GM21737 (cell line): ENCODE data around the gene GLIS1.

Source experiments
- ATAC-seq: cut with Tn5 transposase; IDR thresholded peaks from one replicate; pipeline ENCODE4 v1.9.1; 2021; ENCODE audit warnings: mild to moderate bottlenecking, moderate library complexity; ENCODE audit not compliant: unreplicated experiment

GLIS1 gene

DNA sequence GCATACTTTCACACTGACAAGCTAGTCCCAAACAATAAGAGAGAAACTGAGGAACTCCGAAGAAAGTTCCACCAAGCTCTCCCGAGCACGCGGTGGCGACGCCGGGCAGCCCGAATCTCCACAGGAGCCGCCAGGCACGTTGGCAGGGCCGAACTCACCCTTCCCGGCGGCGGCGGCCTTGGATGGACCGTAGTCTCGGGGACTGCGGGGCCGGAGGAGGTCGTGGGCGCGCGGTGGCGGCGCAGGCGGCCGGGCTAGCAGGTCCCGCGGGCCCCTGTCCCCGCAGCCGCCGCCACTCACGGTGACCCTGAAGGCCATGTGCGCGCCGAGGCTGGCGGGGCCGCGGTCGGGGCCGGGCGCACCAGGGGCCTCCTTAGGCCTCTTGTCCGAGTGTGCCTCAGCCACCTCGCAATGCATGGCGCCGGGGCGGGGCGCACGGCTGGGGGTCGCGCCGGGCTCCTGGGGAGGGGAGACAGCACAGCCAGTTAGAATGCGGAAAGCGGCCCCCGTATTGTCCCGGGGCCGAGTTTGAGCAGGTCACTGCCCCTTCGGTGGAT is 1.2 kb downstream of the GLIS1 start:
- ATAC-seq, result no peak

GRCh38 chr1:53736290-53736689 is 2.7 kb downstream of the GLIS1 start:
- no peak for ATAC-seq

DNA sequence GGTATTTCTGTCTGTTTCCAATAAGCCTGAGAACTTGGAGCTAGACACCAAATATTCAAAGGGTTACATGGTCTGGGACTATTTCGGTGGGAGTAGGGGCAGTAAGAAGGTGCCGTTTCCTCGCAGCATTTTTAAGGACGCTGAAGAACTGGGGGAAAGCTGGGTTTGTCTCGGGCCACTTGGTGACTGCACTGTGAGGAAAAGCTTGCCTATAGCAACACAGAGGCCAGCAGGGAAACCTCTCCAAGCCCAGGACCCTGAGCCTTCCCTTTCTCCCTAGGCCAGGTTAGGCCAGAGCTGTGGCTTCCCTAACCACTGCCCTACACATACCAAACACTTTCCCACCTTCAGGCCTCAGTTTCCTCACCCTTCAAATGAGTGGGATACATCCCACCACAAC is 3.3 kb downstream of the GLIS1 start:
- no peak for ATAC-seq

- ATAC-seq, result no peak
Measured at GRCh38 chr1:53735261-53735660, 3.7 kb downstream of the GLIS1 start.

- ATAC-seq, result no peak
Measured at GRCh38 chr1:53734650-53735211, 4.2 kb downstream of the GLIS1 start.

- ATAC-seq, result no peak
Measured at GRCh38 chr1:53733975-53734649, 4.9 kb downstream of the GLIS1 start.

- ATAC-seq, result no peak
Measured at GRCh38 chr1:53733447-53733931, 5.5 kb downstream of the GLIS1 start.

DNA sequence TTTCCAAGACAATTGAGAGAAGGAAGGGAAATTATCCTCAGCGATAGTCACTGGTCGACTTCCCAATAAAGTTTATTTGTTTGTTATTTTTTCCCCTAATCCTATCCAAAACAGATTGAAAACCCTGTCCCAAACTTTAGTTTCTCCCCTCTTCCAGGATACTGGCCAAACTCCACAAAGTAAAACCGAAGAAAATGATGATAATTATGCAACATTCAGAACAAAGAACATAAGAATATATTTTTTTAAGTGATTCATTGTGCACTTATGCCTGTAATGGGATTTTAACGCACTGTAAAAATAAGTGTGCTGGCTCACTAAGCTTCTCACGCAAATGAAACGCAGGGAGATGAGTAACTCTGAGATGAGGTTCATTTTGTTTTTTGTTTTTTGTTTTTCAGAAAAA is 6.0 kb downstream of the GLIS1 start:
- no peak for ATAC-seq

- ATAC-seq, result no peak
Measured at GRCh38 chr1:53732409-53732808, 6.6 kb downstream of the GLIS1 start.

GRCh38 chr1:53731779-53732305 is 7.1 kb downstream of the GLIS1 start:
- ATAC-seq, result no peak

- no peak for ATAC-seq
Measured at GRCh38 chr1:53731043-53731600, 7.8 kb downstream of the GLIS1 start.

DNA sequence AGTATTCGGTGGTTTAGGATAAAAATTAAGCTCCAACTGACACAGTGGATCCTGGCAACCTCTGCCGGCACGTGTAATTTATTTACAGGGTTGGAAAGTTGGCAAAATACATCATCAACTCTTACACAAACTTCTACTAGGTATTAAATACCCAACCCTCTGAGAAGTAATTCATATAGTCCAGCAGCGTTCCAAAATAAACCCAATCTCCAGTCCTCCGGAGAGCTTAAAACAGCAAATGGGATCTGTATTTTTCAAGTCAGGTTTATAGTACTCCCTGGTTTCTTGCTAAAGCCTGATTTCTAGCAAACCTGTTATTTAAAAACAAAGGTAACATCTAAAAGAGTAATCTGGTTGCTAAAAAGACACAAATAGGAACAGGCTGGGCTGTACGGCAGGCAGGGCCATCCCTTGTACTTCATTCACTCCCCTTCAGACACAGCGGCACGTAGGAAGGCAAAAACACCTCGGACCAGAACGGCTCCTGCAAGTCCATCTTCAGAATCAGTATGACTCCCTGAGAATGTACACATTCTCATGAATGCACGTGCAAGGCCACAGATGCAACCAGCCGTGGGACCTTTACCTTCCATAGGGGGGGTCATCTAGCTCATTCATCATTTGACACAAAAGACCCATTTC is 8.6 kb downstream of the GLIS1 start:
- ATAC-seq, result no peak

GRCh38 chr1:53729456-53730223 is 9.3 kb downstream of the GLIS1 start:
- ATAC-seq, result no peak

- ATAC-seq, result no peak
Measured at GRCh38 chr1:53728702-53729455, 10.1 kb downstream of the GLIS1 start.

GRCh38 chr1:53728196-53728595 is 10.8 kb downstream of the GLIS1 start:
- ATAC-seq, result no peak

DNA sequence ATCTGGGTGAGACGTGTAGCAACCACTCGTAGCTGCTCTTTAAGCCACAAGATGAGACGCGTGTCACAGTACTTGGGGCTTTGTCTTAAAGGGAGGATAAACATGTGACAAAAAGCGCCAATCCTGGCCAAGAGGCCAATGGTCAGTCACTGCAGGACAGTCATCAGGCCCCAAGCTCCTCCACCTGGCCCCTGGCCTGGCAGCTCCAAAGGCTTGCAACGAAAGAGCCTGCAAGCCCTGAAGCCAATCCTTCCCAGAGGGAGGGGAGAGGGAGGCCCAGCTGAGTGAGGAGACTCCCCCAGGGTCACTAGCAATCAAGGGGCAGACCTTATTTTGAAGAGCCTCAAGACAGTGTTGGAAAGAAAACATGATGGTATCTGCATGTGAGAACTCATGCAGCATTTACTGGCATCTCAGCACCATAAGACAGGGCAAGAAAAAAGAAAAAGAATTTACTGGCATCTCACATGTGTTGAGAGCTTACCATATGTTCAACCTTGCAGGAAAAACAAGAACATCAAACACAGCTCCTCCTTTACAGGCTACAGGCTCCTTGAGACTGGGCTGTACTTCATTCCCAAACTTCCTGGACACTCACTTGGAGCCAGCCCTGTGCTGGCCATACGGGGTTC is 11.4 kb downstream of the GLIS1 start:
- ATAC-seq, result no peak

- ATAC-seq, result no peak
Measured at GRCh38 chr1:53726009-53726600, 12.9 kb downstream of the GLIS1 start.

GRCh38 chr1:53725238-53725689 is 13.7 kb downstream of the GLIS1 start:
- ATAC-seq, result no peak

- ATAC-seq, result no peak
Measured at GRCh38 chr1:53722025-53722424, 16.9 kb downstream of the GLIS1 start.
